K562 (cell line): ENCODE data around the gene CARMIL1. TPM values are rescaled to one million over a fixed set of nuclear protein-coding genes. Genes with fewer than 3 reads are reported as not detected.

Experiments used
- ATAC-seq: fragments of 200-7000 bp; cut with Tn5 transposase; 3 replicates; pipeline ENCODE4 v1.9.1; 2020; ENCODE audit warnings: moderate library complexity
- BruUV-seq: library from RNA; stranded (reverse); fragments of 400-500 nt; replicated peaks from 2 replicates; lab custom pipeline; 2021; lab: Mats Ljungman, UMichigan
- CTCF ChIA-PET: fragments of 300-600 bp; formaldehyde crosslinking; extraction: SDS; loops from one replicate; lab custom pipeline; 2021; ENCODE audit warnings: low intra/inter-chr PET ratio; lab: Yijun Ruan, JAX
- POLR2A ChIA-PET: fragments of 300-600, 350-650 bp; sonication (Branson Sonifier 250); formaldehyde crosslinking; extraction: SDS; loops from one replicate; lab custom pipeline; 2021; ENCODE audit warnings: antibody characterized with exemption, inconsistent platforms; lab: Yijun Ruan, JAX
- DNase-seq, 4 experiments: peaks; one replicate each; pipeline versions ENCODE4 v3.0.0 to v3.0.0-alpha.2; 2011 to 2018; ENCODE audit warnings: low spot score in 3 of 4, mixed read lengths in 3 of 4; ENCODE audit errors: extremely low read depth in 1 of 4
- FAIRE-seq: peaks from 2 replicates; lab custom pipeline; 2011; peaks lifted over from hg19 to GRCh38; lab: Jason Lieb, UNC
- H2AFZ ChIP-seq: 2 replicates; pipeline ENCODE4 v1.6.0; 2011; ENCODE audit warnings: low read depth, low read length, control low read depth, inconsistent platforms
- H3K27ac ChIP-seq: fragments of 200-600 bp; 3 replicates; pipeline ENCODE4 v1.8.0; 2011; ENCODE audit warnings: low read depth, mild to moderate bottlenecking, control low read depth, inconsistent platforms, low read length, moderate library complexity, mixed read lengths; ENCODE audit errors: extremely low read depth
- H3K27me3 ChIP-seq, 2 experiments: fragments of 300-600 bp in 1 of 2; 2 replicates in 1 of 2; 3 replicates in 1 of 2; pipeline versions ENCODE4 v1.6.0 to v1.8.0; 2011; ENCODE audit warnings: inconsistent platforms in 2 of 2, low read length in 2 of 2, mild to moderate bottlenecking in 1 of 2, mixed read lengths in 1 of 2, moderate library complexity in 1 of 2; ENCODE audit not compliant: control insufficient read depth in 2 of 2, insufficient read depth in 2 of 2
- H3K36me3 ChIP-seq: fragments of 300-600 bp; 3 replicates; pipeline ENCODE4 v1.8.0; 2011; ENCODE audit warnings: mild to moderate bottlenecking, low read length, inconsistent platforms; ENCODE audit not compliant: control insufficient read depth, insufficient read depth
- H3K4me1 ChIP-seq, 2 experiments: fragments of 200-600 bp in 1 of 2; replicated peaks in 1 of 2; 2 replicates in 1 of 2; 3 replicates in 1 of 2; pipeline versions ENCODE4 v1.5.1 to v1.8.0; 2011; ENCODE audit warnings: inconsistent platforms in 2 of 2, low read length in 2 of 2, mild to moderate bottlenecking in 1 of 2, mixed read lengths in 1 of 2, moderate library complexity in 1 of 2; ENCODE audit not compliant: control insufficient read depth in 2 of 2, insufficient read depth in 2 of 2
- H3K4me2 ChIP-seq: 2 replicates; pipeline ENCODE4 v1.6.1; 2011; ENCODE audit warnings: low read length, control low read depth, inconsistent platforms, mixed read lengths; ENCODE audit not compliant: insufficient read depth
- H3K4me3 ChIP-seq: fragments of 200-600 bp; sonication (generic), shearing (Covaris generic); 2 replicates; pipeline ENCODE4 v1.5.1; 2016; ENCODE audit warnings: control low read depth, inconsistent platforms
- H3K79me2 ChIP-seq: fragments of 200-600 bp; 3 replicates; pipeline ENCODE4 v1.8.0; 2011; ENCODE audit warnings: low read length, inconsistent platforms; ENCODE audit not compliant: control insufficient read depth, insufficient read depth
- H3K9ac ChIP-seq, 2 experiments: 2 replicates each; pipeline versions ENCODE4 v1.6.0 to v1.6.1; 2011; ENCODE audit warnings: low read depth in 2 of 2, low read length in 2 of 2, control low read depth in 1 of 2, inconsistent platforms in 1 of 2, mild to moderate bottlenecking in 1 of 2, mixed read lengths in 1 of 2; ENCODE audit not compliant: insufficient read depth in 1 of 2
- H3K9me1 ChIP-seq: one replicate; pipeline ENCODE4 v1.6.0; 2011; ENCODE audit warnings: inconsistent platforms, mild to moderate bottlenecking, low read length, moderate library complexity; ENCODE audit not compliant: control insufficient read depth, insufficient read depth
- H3K9me3 ChIP-seq: replicated peaks from 2 replicates; pipeline ENCODE4 v1.5.1; 2011; ENCODE audit warnings: low read depth, low read length, inconsistent platforms; ENCODE audit not compliant: control insufficient read depth, insufficient read depth
- H4K20me1 ChIP-seq: replicated peaks from 2 replicates; pipeline ENCODE4 v1.6.1; 2011; ENCODE audit warnings: low read length, inconsistent platforms, mixed read lengths; ENCODE audit not compliant: control insufficient read depth, insufficient read depth
- KDM1A ChIP-seq, 2 experiments: fragments of 450-650 bp; IDR thresholded peaks; 2 replicates each; pipeline ENCODE4 v1.6.1; 2016; ENCODE audit warnings: mild to moderate bottlenecking in 2 of 2
- NR3C1 ChIP-seq: sonication (generic); formaldehyde crosslinking; IDR thresholded peaks from 2 replicates; pipeline ENCODE4 v1.8.1; 2022; ENCODE audit warnings: missing genetic modification reagents
- PATZ1 ChIP-seq: fragments of 250-450 bp; sonication (Bioruptor Pico); IDR thresholded peaks from 2 replicates; pipeline ENCODE4 v1.5.0; 2020; ENCODE audit warnings: mild to moderate bottlenecking, borderline replicate concordance
- RAD21 ChIP-seq, 2 experiments: fragments of 250-450 bp in 1 of 2; fragments of 450-650 bp in 1 of 2; sonication (Bioruptor Pico) in 1 of 2; formaldehyde crosslinking in 1 of 2; IDR thresholded peaks in 1 of 2; conservative IDR thresholded peaks in 1 of 2; 2 replicates each; pipeline versions ENCODE4 v1.4.0 to v1.8.0; 2020 to 2022; ENCODE audit warnings: mild to moderate bottlenecking in 2 of 2, moderate library complexity in 1 of 2
- RCOR1 ChIP-seq, 2 experiments: IDR thresholded peaks; 2 replicates each; pipeline ENCODE4 v1.6.1; 2012; ENCODE audit warnings: low read depth in 2 of 2, low read length in 2 of 2, borderline replicate concordance in 1 of 2, improper control_type of control experiment in 1 of 2
- ZNF217 ChIP-seq: sonication (generic); formaldehyde crosslinking; IDR thresholded peaks from 2 replicates; pipeline ENCODE4 v1.8.0; 2022; ENCODE audit warnings: mild to moderate bottlenecking, missing genetic modification reagents
- ZNF512 ChIP-seq: IDR thresholded peaks from 2 replicates; pipeline ENCODE4 v1.6.1; 2016; ENCODE audit warnings: missing genetic modification characterization, missing compliant biosample characterization
- WGBS: fragments of 100-300 bp; shearing (Covaris generic); methylation state at CpG from one replicate; pipeline ENCODE4 v1.1.6; 2016; ENCODE audit warnings: low coverage, mixed read lengths; ENCODE audit not compliant: insufficient coverage; ENCODE audit errors: missing lambda C conversion rate; 5-methylcytosine and 5-hydroxymethylcytosine counted together
- in situ Hi-C: fragments of 300-500 bp; cut with MboI; formaldehyde crosslinking; loops from 4 replicates; pipeline ENCODE4 v1.15.0; 2018; ENCODE audit warnings: inconsistent platforms, mixed read lengths
- intact Hi-C: fragments of 100-400 bp; cut with micrococcal nuclease; formaldehyde crosslinking; loops from 2 replicates; pipeline ENCODE4 v1.14.2; 2022
- polyA plus RNA-seq, 8 experiments: library from polyadenylated mRNA; depleted of rRNA in 4 of 8; stranded (reverse) in 5 of 8; unstranded in 3 of 8; fragments of >200 nt; fragmentation: Nextera tagmentation in 2 of 8; fragmentation: Illumina TruSeq in 1 of 8; extraction: Ambion mirVana in 2 of 8; extraction: Trizol in 1 of 8; gene quantifications; 2 replicates each; pipeline versions ENCODE4 v1.2.1 to v1.2.3, GENCODE V29; 2011 to 2014; ENCODE audit warnings: inconsistent platforms in 1 of 8, missing spikeins in 1 of 8
- total RNA-seq, 7 experiments: library from RNA; depleted of rRNA in 6 of 7; stranded (reverse); fragments of >200 nt in 6 of 7; fragmentation: Illumina TruSeq in 2 of 7; extraction: Trizol in 2 of 7; gene quantifications; 2 replicates each; pipeline versions ENCODE4 v1.2.1 to v1.2.3, GENCODE V29; 2011 to 2021; ENCODE audit warnings: low replicate concordance in 1 of 7

The CARMIL1 gene
- total and polyA plus RNA-seq, 9 of the 15 experiments (the other 6 are each of a cell fraction or from before 2014, with no cell fraction given) = 0.04 to 0.32 (median 0.10) TPM; not detected in 1

GRCh38 chr6:25447570-25447929, 168.4 kb downstream of the CARMIL1 start:
- no peak overlapping the region for H3K4me3 ChIP-seq
- FAIRE-seq (no peak), DNase-seq (no peak), ATAC-seq (no peak)
- H3K9me1 ChIP-seq = no peaks in the 10 kb centered on the region
- H3K36me3 ChIP-seq = no peaks in the 10 kb centered on the region
- TF ChIP-seq RAD21 (CRISPR knock-in tag; conservative IDR thresholded peaks at IDR 0.05 in 1 of 2, IDR thresholded peaks at IDR 0.05 in 1 of 2) (no peak), ZNF512 (tag) (no peak), NR3C1 (CRISPR knock-in tag) (no peak), RCOR1 (IDR thresholded peaks at IDR 0.05; ENCODE audit: borderline replicate concordance in 1 of 2, low read depth in 2 of 2, low read length in 2 of 2) (no peak), PATZ1 (CRISPR knock-in tag) (no peak), KDM1A (IDR thresholded peaks at IDR 0.05) (no peak), ZNF217 (CRISPR knock-in tag) (no peak)
- in situ Hi-C loops = no loop called here
- no peak overlapping the region for H3K4me2 ChIP-seq
- 0% methylated on average over 1 of the region's 1 CpG for WGBS
- no peaks in the 10 kb centered on the region for H3K9me3 ChIP-seq
- H3K27me3 ChIP-seq = no peaks in the 10 kb centered on the region
- BruUV-seq = no TSS peak
- H4K20me1 ChIP-seq = no peaks in the 10 kb centered on the region
- H3K27ac ChIP-seq = no peak overlapping the region
- no peak overlapping the region for H3K9ac ChIP-seq
- no peaks in the 10 kb centered on the region for H3K79me2 ChIP-seq
- H2AFZ ChIP-seq = no peak overlapping the region
- no peaks in the 10 kb centered on the region for H3K4me1 ChIP-seq
- intact Hi-C loops = no loop called here
- CTCF ChIA-PET = no interaction called here
- POLR2A ChIA-PET = interaction anchor here (0.6 to 1.5 kb wide), 2 partner anchors 12 to 680 kb away, joined by 3 read pairs; no protein-coding TSS in a partner anchor
